ENCODE data around the gene ZFHX2.
"Not testable (repeated sequence)": the region's sequence is repeated elsewhere in the genome, so short reads cannot be mapped to it uniquely, and the experiment has no call there.

ZFHX2 gene

DNA sequence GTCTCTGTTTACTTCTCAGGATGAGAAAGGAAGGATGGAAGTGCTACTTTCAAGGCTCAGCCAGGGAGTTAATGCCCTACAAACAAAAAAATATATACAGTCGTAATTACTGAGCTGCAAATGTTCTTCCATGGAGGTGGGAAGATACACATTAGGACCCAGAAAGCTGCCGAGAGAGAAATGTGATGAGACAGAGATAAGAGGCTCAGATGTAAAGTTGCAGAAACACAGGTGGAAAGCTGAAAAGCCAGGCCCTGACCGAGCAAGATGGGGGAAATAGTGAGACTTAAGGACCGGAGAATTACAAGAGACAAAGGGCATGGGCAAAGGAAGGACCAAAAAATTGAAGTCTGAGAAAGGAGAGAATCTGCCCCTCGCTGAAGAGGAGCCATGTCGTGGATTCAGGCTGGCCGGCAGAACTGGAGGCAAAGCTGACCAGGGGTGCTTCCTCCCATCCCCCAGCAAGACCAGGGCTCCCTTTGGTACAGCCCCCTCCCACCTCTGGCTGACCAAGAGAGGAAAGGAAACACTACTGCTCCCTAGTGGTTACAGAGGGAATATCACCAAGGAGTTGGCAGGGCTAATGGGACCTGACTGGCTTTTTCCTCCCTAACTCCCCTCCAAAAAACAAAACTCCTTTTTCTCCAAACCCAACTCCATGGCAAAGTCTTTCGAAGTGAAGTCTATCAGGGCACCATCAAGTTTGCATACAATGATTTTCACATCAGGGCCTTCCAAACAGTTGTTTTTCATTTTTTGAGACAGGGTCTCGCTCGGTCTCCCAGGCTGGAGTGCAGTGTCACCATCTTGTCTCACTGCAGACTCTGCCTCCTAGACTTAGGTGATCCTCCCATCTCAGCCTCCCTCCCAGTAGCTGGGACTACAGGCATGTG is 12.1 kb downstream of the ZFHX2 start:
- DNase-seq (ENCODE audit: low read depth), result no peak

DNA sequence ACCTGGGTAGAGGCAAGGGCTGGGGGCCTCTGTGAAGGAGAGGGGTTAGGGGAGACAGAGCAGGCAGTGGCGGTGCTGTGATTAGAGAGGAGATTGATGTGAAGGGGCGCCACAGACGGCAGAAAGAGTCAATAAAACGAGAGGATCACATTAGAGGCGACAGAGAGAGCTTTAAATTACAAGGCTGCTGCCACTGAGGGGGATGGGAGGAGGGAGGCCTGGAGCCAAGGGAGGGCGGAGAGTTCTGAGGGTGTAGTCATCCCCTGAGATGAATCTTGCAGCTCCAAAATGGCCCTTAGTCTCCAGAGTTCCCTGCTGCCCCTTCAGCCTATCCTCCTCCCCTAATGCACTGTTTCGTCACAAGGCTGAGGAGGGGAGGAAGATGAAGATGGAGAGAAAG is 12.8 kb downstream of the ZFHX2 start:
- DNase-seq (ENCODE audit: low read depth), result no peak

GRCh38 chr14:23538050-23538718 is 13.4 kb downstream of the ZFHX2 start:
- DNase-seq (ENCODE audit: low read depth), result no peak

GRCh38 chr14:23537351-23538049 is 14.1 kb downstream of the ZFHX2 start:
- no peak for DNase-seq (ENCODE audit: low read depth)

DNA sequence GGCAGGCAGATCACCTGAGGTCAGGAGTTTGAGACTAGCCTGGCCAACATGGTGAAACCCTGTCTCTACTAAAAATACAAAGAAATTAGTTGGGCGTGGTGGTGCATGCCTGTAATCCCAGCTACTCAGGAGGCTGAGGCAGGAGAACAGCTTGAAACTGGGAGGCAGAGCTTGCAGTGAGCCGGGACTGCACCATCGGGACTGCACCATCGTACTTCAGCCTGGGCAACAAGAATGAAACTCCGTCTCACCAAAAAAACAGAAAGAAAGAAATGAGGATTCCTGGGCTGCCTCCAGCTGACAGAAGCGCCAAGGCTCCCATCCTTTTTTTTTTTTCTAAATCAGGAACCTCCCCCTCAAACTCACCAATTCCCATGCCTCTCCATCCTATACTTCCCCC is 14.7 kb downstream of the ZFHX2 start:
- DNase-seq (ENCODE audit: low read depth), result not testable (repeated sequence)

- DNase-seq (ENCODE audit: low read depth), result no peak
Measured at GRCh38 chr14:23536494-23536893, 15.1 kb downstream of the ZFHX2 start.

DNA sequence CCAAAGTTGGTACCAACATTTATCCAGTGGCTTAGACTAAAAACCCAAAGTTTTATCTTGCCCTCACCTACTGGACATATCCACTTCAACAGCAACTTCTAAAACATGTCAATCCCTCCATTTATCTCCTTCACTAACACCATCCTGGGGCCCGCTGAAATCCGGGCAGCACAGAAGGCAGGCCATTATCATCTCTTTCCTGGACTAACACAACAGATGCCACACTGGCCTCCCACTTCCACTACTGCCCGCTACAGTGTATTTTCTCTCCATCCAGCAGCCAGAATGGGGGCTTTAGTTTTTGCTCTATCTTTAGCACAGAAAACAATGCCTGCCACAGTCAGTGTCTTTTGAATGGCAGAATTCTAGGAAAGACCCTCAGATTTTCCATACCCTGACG is 15.6 kb downstream of the ZFHX2 start:
- DNase-seq (ENCODE audit: low read depth), result no peak

DNA sequence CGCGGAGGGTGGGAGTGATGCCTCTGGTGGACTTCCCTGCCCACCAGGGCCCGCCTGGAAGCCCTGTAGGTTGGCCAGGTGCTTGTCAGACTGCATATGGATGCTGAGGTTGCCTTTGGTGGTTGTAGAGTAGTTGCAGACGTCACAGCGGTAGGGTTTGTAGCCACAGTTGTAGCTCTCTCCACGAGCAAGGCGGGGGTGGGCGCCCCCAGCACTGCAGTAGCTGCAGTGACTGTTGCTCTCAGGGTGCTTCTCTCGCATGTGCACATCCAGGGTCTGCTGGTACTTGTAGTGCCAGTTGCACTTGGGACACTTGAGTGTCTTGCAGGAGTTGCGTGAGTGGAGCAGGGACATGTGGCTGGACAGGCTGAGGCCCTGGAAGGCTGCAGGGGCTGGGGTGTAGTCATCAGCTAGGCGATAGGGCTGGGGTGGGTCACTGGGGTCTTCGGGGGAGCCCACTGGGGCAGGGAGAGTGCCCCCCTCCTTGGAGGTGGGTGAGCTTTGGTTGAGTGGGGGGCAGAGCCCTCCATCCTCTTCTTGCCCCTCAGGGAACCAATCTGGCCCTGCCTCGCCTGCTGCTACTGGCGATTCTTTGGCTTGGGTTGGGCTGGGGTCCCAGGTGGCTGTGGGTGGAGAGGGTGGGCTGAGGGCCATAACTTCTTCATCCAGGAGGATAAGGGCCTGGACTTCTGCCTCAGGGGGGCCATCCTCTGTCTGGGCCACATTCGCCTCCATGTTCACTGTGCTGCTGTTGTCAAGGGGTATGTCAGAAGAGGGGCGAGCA is 17.7 kb downstream of the ZFHX2 start:
- no peak for DNase-seq (ENCODE audit: low read depth)

GRCh38 chr14:23532658-23533057 is 18.9 kb downstream of the ZFHX2 start:
- DNase-seq (ENCODE audit: low read depth), result no peak

GRCh38 chr14:23531391-23531790 is 20.2 kb downstream of the ZFHX2 start:
- DNase-seq (ENCODE audit: low read depth), result no peak

DNA sequence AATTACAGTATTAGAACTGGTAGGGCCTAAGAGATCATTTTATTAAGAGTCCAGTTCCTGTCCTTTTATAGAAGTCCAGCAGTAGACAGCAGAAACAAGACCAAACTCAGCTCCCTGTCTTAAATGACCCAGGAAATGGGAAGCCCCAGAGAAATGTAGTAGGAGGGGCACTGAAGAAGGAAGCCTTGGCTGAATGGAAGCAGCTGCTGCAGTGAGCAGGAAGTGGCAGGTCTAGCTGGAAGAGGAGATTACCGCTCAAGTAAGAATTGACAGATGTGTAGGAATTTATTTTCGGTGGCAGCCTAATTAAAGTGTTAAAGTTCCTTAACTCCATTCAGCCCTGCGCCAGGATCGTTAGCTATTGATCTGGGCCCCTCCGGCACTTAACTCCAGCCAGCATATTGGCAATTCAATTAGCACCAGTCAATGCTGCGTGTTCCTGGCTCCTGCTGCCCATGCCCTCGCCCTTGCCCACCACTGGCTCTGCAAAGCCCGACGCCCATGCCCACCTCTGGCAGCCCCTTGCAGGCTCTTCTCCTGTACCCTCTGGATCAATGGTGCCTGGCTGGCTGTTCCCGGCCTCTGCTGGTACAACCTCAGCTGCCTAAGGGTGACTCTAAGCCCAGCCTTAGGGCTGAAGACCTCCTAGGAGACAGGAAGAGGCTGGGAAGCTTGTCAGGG is 21.1 kb downstream of the ZFHX2 start:
- DNase-seq (ENCODE audit: low read depth), result no peak

DNA sequence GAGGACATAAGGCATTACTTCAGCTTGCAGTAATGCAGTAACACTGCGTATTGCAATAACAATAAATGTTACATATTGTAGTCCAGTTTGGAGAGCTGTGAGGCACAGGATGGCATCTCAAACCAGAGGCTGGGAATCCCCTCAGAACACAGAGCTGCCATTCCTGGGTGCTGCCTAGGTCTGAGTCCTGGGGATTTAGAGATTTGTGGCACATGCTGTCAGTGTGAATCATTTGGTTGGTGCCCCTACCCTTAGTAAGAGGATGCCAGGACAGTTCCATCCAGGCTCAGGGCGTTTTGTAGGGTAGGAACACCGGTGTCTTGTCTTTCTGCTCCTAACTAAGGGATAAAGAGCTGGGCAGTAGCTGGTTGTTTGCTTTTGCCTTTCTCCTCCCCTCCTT is 22.5 kb downstream of the ZFHX2 start:
- no peak for DNase-seq (ENCODE audit: low read depth)

GRCh38 chr14:23528555-23528954 is 23.0 kb downstream of the ZFHX2 start:
- DNase-seq (ENCODE audit: low read depth), result no peak

GRCh38 chr14:23525611-23526010 is 26.0 kb downstream of the ZFHX2 start:
- DNase-seq (ENCODE audit: low read depth), result no peak

- no peak for DNase-seq (ENCODE audit: low read depth)
Measured at GRCh38 chr14:23524954-23525353, 26.6 kb downstream of the ZFHX2 start.

DNA sequence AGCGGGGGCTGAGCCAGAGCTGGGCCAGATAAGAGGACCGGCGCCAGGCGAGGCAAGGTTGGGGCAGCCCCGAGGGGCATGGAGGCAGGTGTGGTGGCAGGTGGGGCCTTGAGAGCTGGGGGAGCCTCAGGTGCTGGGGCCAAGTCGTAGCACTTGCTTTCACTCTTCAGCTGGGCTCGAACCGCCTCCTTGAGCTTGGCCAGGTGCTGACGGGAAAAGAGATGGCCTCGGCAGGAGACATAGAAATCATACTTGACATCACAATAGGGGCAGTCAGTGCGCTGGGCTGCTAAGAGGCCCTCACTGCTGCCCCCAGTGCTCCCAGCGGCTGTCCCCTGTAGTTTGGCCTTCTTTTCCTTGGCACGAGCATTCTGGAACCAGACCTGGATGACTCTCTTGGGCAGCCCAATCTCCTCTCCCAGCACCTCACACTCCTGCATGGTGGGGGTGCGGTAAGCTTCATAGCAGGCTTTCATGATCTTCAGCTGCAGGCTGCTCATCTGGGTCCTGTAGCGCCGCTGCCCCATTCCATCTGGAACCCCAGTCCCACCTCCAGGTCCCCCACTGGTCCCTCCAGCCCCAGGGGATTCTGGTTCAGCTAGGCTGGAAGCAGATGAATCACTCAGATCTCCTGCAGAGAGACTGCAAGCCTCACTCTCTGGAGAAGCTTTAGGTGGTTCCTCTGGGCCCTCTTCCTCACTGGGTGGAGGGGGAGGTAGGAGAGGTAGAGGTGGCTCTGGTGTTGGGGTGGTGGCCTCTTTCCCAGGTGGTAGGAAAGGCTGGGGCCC is 28.1 kb downstream of the ZFHX2 start:
- DNase-seq (ENCODE audit: low read depth), result no peak

DNA sequence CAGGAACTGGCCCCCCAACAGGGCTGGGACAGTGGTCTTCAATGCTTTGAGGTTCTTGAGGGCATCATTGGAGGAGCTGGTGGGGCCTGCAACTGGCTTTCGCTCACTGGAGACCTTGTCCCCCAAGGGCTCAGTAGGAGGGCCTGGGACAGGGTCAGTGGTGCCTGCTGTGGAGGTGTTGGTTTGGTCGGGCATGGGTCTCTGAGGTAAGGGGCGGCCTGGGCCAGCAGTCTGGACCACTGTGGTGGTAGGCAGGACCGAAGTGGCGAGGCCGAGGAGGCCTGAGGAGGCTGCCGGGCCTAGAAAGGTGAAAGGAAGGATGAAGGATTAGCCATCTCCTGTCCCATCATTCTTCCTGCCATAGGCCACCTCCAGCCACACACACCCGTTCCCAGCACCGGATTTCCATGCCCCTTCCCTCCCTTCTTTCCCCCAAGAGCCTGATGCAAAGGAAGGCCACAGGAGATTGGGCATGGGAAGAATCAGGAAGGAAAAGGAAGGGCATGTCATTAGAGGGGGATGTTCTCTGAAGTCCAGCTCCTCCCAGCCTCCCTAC is 28.8 kb downstream of the ZFHX2 start:
- no peak for DNase-seq (ENCODE audit: low read depth)

DNA sequence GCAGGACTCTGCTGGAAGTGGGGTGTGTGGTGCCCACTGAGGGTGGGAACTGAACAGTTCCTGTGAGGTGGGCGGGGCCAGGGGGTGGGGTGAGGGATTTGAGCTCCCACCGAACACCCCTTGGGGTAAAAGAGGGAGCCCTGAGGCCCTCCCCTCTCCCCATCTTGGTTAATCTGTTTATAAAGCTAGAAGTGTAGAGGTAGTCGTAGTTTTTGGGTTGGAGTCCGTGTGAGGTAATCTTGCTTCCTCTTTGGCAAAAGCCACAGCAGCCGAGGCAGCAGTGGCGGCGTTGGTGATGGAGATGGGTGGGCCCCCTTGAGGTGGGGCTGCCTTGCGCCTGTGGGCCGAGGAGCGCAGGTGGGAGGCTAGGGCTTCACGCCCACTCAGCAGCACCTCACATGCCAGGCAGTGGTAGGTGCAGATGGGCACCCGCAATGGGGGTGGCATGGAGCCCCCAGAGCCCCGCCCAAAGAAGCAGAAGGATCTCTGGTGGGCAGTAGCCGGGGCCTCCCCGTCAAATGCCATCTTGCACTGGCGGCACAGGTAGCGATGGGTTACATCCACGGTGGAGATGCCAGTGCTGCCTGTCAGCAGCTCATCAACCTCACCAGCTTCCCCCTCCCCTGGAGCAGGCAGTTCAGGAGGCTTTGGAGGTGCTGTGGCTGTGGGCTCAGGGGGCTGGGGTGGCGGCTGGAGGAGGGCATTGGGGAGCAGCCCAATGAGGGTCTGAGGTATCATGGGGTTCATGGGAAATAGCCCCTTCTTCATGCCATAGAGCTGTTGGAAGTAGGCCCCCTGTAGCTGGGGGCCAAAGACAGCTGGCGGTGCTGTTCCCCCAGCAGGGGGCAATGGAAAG is 29.6 kb downstream of the ZFHX2 start:
- no peak for DNase-seq (ENCODE audit: low read depth)

- DNase-seq (ENCODE audit: low read depth), result no peak
Measured at GRCh38 chr14:23520899-23521533, 30.5 kb downstream of the ZFHX2 start.

Data from CMK (cell line).